ENCODE data around the gene MED12.

DNA sequence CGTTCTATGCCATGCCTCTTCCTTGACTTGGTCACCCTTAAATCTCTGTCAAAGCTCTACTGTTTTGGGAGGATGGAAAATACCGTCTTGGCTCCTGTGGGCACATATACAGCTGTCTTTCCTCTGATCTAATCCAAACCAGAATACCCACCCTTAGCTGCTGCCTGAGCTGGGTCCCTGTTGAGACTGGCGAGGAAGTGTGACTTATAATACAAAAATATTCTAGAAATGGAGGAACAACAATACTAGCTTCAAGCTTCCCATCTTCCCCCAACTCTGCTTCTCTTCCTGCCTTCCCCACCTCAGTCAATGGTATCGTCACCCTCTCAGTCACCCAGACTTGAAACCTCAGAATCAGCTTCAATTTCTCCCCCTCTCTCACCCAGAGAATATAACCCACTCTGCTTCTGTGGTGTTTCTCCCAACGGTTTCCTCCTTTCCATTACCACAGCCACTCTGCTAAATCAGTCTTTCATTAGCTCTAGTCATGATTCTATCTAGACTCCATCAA is 6.4 kb upstream of the MED12 start:
- TF ChIP-seq, protein P1, sequence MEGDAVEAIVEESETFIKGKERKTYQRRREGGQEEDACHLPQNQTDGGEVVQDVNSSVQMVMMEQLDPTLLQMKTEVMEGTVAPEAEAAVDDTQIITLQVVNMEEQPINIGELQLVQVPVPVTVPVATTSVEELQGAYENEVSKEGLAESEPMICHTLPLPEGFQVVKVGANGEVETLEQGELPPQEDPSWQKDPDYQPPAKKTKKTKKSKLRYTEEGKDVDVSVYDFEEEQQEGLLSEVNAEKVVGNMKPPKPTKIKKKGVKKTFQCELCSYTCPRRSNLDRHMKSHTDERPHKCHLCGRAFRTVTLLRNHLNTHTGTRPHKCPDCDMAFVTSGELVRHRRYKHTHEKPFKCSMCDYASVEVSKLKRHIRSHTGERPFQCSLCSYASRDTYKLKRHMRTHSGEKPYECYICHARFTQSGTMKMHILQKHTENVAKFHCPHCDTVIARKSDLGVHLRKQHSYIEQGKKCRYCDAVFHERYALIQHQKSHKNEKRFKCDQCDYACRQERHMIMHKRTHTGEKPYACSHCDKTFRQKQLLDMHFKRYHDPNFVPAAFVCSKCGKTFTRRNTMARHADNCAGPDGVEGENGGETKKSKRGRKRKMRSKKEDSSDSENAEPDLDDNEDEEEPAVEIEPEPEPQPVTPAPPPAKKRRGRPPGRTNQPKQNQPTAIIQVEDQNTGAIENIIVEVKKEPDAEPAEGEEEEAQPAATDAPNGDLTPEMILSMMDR (conservative IDR thresholded peaks at IDR 0.05; ENCODE audit: low read length): no peak
- TF ChIP-seq EZH2phosphoT487 (IDR thresholded peaks at IDR 0.05; ENCODE audit: borderline replicate concordance): no peak

Measured in Loucy (cell line).